BLaER1 (cell line): Measurements from ENCODE around the gene CLEC4E.

Source experiments
- H3K27ac ChIP-seq: shearing (Covaris generic); formaldehyde crosslinking; 2 replicates; pipeline ENCODE4 v1.8.1; 2022
- H3K27me3 ChIP-seq: shearing (Covaris generic); formaldehyde crosslinking; 2 replicates; pipeline ENCODE4 v1.8.1; 2022
- H3K36me3 ChIP-seq: shearing (Covaris generic); formaldehyde crosslinking; 2 replicates; pipeline ENCODE4 v1.8.1; 2022
- H3K4me1 ChIP-seq: shearing (Covaris generic); formaldehyde crosslinking; 2 replicates; pipeline ENCODE4 v1.8.1; 2022
- H3K4me2 ChIP-seq: shearing (Covaris generic); formaldehyde crosslinking; 2 replicates; pipeline ENCODE4 v1.8.1; 2022
- H3K4me3 ChIP-seq: shearing (Covaris generic); formaldehyde crosslinking; 2 replicates; pipeline ENCODE4 v1.8.1; 2022
- H3K9ac ChIP-seq: shearing (Covaris generic); formaldehyde crosslinking; 2 replicates; pipeline ENCODE4 v1.8.1; 2022
- H3K9me3 ChIP-seq: shearing (Covaris generic); formaldehyde crosslinking; 2 replicates; pipeline ENCODE4 v1.8.1; 2022
- H4K20me1 ChIP-seq: shearing (Covaris generic); formaldehyde crosslinking; 2 replicates; pipeline ENCODE4 v1.8.1; 2022
- Cebpa-rat ChIP-seq: shearing (Covaris generic); IDR thresholded peaks from 2 replicates; pipeline ENCODE4 v1.8.1; 2022

CLEC4E gene

DNA sequence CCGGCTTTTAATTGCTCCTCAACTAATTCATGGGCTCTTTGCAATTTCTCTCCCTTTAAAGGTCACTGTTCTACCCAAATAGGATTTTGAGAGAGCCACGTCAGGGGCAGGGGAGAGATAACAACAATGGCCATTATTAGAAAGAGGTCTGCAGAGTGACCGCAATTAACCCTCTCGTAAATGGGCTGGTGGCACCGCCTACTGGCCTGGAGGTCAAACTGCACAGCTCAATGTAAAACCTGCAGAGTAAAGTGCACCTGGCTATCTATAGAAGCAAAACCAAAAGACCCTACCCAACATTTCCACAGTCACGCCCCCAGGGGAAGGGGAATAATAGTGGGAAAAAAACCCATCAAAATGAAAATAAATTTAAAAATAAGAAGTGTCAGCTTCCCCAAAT lies 21.6 kb upstream of the CLEC4E start:
- peaks cover 32% of the 10 kb centered on the region for H3K9me3 ChIP-seq
- no peak overlapping the region for H3K27ac ChIP-seq
- no peak for TF ChIP-seq Cebpa-rat
- H4K20me1 ChIP-seq, result no peaks in the 10 kb centered on the region
- H3K27me3 ChIP-seq, result no peaks in the 10 kb centered on the region
- no peak overlapping the region for H3K4me3 ChIP-seq
- no peaks in the 10 kb centered on the region for H3K4me1 ChIP-seq
- no peak overlapping the region for H3K4me2 ChIP-seq
- H3K9ac ChIP-seq, result no peak overlapping the region
- no peaks in the 10 kb centered on the region for H3K36me3 ChIP-seq

DNA sequence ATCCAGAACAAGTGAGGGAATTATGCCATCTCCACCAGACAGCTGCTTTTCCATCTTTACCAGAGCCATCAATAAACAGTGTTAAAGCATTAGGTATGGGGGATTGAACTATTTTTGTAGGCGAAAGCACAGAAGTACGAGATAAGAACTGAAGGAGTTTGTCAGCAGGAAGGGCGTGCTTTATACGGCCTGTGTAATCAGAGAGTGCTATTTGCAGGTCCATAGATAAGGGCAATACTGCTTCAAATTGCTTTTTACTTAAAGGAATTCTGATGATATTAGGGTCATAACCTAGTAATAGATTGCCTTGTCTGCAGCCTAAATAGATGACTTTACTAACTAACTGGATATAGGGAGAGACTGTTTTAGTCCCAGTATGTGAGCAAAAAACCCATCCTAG lies 20.3 kb upstream of the CLEC4E start:
- H3K4me2 ChIP-seq, result no peak overlapping the region
- no peak for TF ChIP-seq Cebpa-rat
- H3K36me3 ChIP-seq, result no peaks in the 10 kb centered on the region
- H3K27ac ChIP-seq, result no peak overlapping the region
- no peak overlapping the region for H3K4me3 ChIP-seq
- H3K27me3 ChIP-seq, result no peaks in the 10 kb centered on the region
- no peak overlapping the region for H3K9ac ChIP-seq
- no peaks in the 10 kb centered on the region for H4K20me1 ChIP-seq
- no peaks in the 10 kb centered on the region; the same call in 1 of the 2 replicates for H3K4me1 ChIP-seq
- H3K9me3 ChIP-seq, result peaks cover 25% of the 10 kb centered on the region

DNA sequence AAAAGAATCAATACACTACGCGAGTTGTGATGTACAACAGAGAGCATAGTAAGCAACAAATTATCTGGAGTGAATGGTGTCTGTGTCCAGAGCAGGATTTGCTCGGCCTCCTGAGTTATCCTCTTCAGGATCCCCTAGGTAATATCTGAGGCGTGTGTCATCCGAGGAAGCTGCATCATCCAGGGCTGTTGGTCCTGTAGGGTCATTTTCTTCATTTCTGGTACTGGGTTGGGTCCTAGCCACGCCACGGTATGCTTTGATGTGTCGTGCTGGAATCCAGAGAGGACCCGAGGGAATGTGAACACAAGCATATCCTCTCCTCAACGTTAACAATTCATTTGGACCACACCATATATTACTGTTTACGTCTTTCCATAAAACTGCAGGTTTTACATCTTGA lies 19.0 kb upstream of the CLEC4E start:
- H3K9me3 ChIP-seq, result peaks cover 23% of the 10 kb centered on the region
- H3K27ac ChIP-seq, result no peak overlapping the region
- H3K27me3 ChIP-seq, result no peaks in the 10 kb centered on the region
- H3K4me2 ChIP-seq, result no peak overlapping the region
- H3K4me1 ChIP-seq, result peaks cover 6% of the 10 kb centered on the region; the same call in 1 of the 2 replicates
- no peak for TF ChIP-seq Cebpa-rat
- no peaks in the 10 kb centered on the region for H3K36me3 ChIP-seq
- H3K9ac ChIP-seq, result no peak overlapping the region
- no peaks in the 10 kb centered on the region for H4K20me1 ChIP-seq
- no peak overlapping the region for H3K4me3 ChIP-seq

DNA sequence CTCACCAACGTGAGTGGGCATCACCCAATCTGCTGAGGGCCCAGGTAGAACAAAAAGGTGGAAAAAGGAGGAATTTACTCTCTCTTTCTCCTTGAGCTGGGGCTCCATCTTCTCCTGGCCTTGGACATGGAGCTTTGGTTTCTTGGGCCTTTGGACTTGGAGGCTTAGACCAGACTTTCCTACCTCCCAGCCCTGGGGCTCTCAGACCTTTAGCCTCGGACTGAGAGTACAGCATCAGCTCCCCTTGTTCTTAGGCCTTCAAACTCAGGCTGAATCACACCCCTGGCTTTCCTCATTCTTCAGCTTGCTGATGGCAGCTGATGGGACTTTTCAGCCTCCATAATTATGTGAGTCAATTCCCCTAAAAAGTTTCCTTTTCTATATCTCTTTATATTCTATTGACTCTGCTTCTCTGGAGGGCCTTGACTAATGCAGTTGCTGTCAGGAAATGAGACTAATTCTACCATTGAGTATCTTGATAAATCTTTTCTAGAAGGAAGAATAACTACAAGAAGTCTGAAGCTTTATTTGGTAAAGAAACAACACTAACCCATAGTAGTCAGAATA lies 15.9 kb upstream of the CLEC4E start:
- Histone ChIP-seq H3K27me3 (no peaks in the 10 kb centered on the region), H3K27ac (no peak overlapping the region), H3K4me2 (no peak overlapping the region), H4K20me1 (no peaks in the 10 kb centered on the region), H3K4me3 (no peak overlapping the region), H3K4me1 (peaks cover 6% of the 10 kb centered on the region; the same call in 1 of the 2 replicates), H3K9ac (no peak overlapping the region), H3K9me3 (0 out of 2 replicates have a peak, but pooled peaks cover 6% of the 10 kb centered on the region), H3K36me3 (no peaks in the 10 kb centered on the region)
- no peak for TF ChIP-seq Cebpa-rat

DNA sequence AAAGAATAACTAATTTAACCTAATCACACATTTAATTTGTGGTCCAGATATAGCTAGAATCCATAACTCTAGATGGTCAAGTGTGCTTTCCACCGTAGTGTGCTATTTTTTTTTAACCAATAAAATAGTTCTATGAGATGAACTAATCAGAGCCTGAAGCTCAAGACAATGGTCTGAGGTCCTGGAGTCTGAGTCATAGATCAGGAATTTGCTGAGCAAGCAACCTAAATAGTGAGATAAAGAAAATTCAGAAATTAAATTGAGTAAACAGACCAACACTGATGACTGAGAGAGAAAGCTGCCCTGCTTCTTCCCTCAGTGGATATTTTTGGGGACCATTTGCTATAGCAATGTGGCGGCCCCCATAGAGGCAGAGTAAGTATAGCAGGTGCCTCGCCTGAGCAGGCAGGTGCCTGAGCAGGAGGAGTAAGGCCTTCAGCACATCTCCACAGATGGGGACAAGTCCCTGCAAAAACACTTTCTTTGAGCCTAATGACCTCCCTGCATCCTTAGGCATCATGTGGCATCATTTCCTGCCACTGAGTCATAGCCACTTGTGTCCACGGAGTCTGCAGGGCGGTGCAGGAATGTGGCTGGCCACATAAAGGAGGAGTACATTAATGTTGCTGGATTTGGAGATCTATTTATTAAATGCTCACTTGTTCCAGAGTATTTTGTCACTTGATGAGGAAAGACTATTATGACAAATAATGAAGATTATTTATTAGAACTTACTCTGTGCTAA lies 13.9 kb upstream of the CLEC4E start:
- Histone ChIP-seq H3K9me3 (no peaks in the 10 kb centered on the region), H4K20me1 (no peaks in the 10 kb centered on the region), H3K4me1 (peaks cover 6% of the 10 kb centered on the region; the same call in 1 of the 2 replicates), H3K9ac (no peak overlapping the region), H3K4me2 (no peak overlapping the region), H3K36me3 (no peaks in the 10 kb centered on the region), H3K4me3 (no peak overlapping the region), H3K27ac (no peak overlapping the region), H3K27me3 (no peaks in the 10 kb centered on the region)
- no peak for TF ChIP-seq Cebpa-rat

DNA sequence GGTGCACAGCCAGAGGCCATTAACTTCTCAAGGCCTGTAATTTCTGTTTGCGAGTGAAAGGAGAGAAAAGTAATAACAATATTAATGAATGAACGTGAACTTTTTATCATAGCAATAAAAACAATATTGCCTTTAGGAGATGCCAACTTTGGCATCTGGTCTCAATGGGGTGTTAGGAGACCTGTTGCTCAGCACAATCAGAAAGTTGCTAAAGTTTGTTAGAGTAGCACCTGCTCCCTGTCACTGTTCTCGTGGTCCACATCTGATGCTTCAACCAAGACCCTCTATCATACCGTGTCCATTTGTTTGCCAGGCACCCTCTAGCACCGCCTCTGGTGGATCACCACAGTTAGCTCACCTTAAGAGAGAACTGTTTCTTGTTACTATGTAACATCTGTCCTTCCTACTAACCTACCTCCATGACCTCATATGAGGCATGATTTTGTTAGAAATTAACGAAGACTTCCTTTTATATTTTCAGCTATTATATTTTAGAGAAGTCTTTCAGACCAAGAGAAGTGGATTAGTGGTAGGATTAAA lies 12.5 kb upstream of the CLEC4E start:
- no peak overlapping the region for H3K27ac ChIP-seq
- H3K4me1 ChIP-seq, result peaks cover 6% of the 10 kb centered on the region; the same call in 1 of the 2 replicates
- H4K20me1 ChIP-seq, result no peaks in the 10 kb centered on the region
- no peak overlapping the region for H3K9ac ChIP-seq
- no peaks in the 10 kb centered on the region for H3K36me3 ChIP-seq
- H3K9me3 ChIP-seq, result no peaks in the 10 kb centered on the region
- H3K27me3 ChIP-seq, result no peaks in the 10 kb centered on the region
- TF ChIP-seq Cebpa-rat, result no peak
- no peak overlapping the region for H3K4me3 ChIP-seq
- no peak overlapping the region for H3K4me2 ChIP-seq

DNA sequence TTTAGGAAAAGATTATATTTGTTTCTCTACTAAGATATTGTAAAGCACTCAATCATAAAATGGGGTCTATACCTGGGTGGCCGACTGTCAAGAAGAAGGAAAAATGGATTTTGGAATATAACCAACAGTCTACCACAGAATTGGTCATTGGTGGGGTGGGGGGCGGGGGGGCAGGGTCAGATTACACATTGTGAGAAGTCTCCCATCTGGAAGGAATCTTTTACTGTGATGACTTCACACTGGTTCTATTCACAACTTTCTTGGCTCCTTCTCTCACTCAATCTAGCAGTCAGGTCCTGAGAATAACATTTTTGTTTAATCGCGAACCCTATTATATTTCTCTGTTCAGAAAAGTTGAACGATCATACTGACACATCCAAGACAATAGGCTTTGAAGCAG lies 8.7 kb upstream of the CLEC4E start:
- Histone ChIP-seq H3K9me3 (no peaks in the 10 kb centered on the region), H3K4me1 (no peaks in the 10 kb centered on the region)

DNA sequence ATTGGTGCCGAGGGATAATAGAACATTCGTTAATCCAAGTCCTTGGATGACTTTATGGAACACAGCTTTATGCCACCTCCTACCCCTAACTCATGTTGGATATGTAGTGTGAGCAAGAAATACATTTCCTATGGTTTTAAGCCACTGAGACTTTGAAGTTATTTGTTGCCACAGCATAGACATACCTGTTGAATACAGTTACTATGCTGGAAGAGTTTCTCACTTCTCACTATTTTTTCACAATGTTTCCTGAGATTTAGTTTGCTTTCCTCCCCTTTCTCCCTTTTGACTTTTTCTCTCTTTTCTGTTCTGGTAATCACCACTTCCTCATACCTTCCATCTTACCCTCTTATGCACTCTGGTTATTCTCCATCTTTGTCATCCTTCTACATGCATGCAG lies 7.5 kb upstream of the CLEC4E start:
- H3K4me1 ChIP-seq, result no peaks in the 10 kb centered on the region
- H3K27me3 ChIP-seq, result no peaks in the 10 kb centered on the region
- no peaks in the 10 kb centered on the region for H3K9me3 ChIP-seq
- H3K36me3 ChIP-seq, result no peaks in the 10 kb centered on the region
- H3K27ac ChIP-seq, result no peak overlapping the region
- no peak for TF ChIP-seq Cebpa-rat
- H3K4me3 ChIP-seq, result no peak overlapping the region
- H4K20me1 ChIP-seq, result no peaks in the 10 kb centered on the region
- no peak overlapping the region for H3K4me2 ChIP-seq
- H3K9ac ChIP-seq, result no peak overlapping the region

More for the DNA sequence above, 8.7 kb upstream of the CLEC4E start:
- no peak overlapping the region for H3K27ac ChIP-seq
- no peak overlapping the region for H3K4me2 ChIP-seq
- H3K4me3 ChIP-seq, result no peak overlapping the region
- no peak overlapping the region for H3K9ac ChIP-seq
- H3K36me3 ChIP-seq, result no peaks in the 10 kb centered on the region
- no peaks in the 10 kb centered on the region for H4K20me1 ChIP-seq
- H3K27me3 ChIP-seq, result no peaks in the 10 kb centered on the region
- no peak for TF ChIP-seq Cebpa-rat

DNA sequence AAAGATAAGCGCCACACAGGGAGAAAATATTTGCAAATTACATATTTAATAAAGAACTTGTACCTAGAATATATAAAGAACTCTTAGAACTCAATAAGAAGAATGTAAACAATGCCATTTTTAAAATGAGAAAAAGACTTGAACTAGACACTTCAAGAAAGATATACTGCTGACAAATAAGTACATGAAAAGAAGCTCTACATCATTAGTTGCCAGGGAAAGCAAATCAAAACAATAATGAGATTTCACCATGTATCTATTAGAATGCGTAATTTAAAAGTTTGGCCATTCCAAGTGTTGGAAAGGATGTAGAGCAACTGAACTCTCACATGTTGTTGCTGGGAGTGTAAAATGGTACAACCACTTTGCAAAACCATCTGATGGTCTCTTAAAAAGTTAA lies 6.9 kb upstream of the CLEC4E start:
- Histone ChIP-seq H4K20me1 (no peaks in the 10 kb centered on the region), H3K27ac (no peak overlapping the region), H3K9ac (no peak overlapping the region), H3K4me3 (no peak overlapping the region), H3K4me1 (no peaks in the 10 kb centered on the region), H3K9me3 (no peaks in the 10 kb centered on the region), H3K36me3 (no peaks in the 10 kb centered on the region), H3K4me2 (no peak overlapping the region), H3K27me3 (no peaks in the 10 kb centered on the region)
- TF ChIP-seq Cebpa-rat, result no peak

DNA sequence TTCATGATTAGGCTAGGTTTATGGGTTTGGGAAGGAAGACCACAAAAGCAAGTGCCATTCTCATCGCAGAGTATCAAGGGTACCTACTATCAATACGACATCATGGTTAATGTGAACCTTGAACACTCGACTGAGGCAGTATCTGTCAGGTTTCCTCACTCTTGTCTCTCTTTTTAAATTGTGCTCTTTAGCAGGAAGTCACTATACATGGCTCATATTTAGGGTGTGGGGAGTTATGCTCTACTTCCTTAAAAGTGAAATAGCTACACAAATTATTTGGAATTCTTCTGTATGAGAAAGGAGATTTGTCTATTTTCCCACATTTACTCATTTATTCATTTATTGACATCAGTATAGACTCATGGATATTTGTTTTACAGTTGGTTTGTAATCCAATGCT lies 5.9 kb upstream of the CLEC4E start:
- Histone ChIP-seq H3K27ac (no peak overlapping the region), H3K4me1 (no peaks in the 10 kb centered on the region), H3K36me3 (no peaks in the 10 kb centered on the region), H3K9ac (no peak overlapping the region), H3K9me3 (no peaks in the 10 kb centered on the region; the same call in 1 of the 2 replicates), H3K4me2 (no peak overlapping the region), H4K20me1 (no peaks in the 10 kb centered on the region), H3K4me3 (no peak overlapping the region), H3K27me3 (no peaks in the 10 kb centered on the region)
- no peak for TF ChIP-seq Cebpa-rat
